NCI-H146 treated with DMSO at 0.1 percent for 48 hours (cell line): ENCODE results near the gene MACROD2.

Source experiments
- DNase-seq: peaks from one replicate; lab custom pipeline; 2025; ENCODE audit not compliant: unreplicated experiment; lab: John Stamatoyannopoulos, UW

The MACROD2 gene

DNA sequence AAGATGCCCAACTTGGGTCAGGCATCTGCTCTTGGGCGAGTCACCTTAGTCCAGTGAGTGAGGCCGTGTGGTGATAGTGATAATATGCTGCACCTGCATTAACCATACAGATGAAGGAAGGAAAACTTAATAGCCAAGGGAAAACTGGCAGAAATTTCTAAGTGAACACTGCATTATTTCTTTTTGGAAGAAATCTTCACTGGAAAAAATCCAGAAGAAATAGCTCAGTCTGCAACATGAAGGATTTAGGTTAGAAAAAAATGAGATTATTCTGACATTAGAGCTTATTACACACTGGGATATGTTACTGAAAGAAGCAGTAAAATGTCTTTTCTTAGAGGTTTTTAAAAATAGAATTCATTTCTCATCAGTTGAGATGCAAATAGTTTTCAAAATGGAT is 1630.7 kb downstream of the MACROD2 start:
- no peak for DNase-seq

DNA sequence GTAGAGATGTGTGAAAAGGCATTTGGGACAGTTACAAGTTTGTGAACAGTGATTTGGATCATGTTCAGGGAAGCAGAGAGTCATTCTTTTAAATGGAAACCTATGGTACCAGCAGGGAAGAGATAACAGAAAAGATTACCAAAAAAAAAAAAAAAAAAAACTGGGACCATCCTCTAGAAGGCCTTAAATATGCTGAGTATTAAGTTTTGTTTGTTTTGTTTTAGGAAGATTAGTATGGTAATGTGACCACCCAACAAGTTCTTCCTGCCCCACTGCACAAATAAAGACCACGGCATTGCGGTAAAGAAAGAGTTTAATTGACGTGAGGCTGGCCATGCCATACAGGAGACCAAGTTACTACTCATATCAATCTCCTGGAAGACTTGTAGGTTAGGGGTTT is 1631.8 kb downstream of the MACROD2 start:
- DNase-seq, result no peak

DNA sequence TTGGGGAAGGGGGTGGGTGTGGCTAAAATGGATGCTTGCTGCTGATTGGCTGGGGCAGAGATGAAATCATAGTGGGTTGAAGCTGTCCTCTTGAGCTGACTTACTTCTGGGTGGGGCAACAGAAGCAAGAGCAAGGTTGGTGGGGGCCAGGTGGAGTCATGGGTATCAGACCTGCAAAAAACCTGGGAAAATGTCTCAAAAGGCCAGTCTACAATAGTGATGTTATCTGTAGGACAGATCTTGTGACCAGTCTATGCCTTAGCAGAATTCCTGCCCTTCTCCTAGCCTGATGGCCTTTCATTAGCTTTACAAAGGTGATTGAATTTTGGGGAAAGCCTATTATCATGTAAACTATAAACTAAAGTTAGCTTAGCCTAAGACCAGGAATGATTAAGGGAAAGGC is 1632.2 kb downstream of the MACROD2 start:
- no peak for DNase-seq

DNA sequence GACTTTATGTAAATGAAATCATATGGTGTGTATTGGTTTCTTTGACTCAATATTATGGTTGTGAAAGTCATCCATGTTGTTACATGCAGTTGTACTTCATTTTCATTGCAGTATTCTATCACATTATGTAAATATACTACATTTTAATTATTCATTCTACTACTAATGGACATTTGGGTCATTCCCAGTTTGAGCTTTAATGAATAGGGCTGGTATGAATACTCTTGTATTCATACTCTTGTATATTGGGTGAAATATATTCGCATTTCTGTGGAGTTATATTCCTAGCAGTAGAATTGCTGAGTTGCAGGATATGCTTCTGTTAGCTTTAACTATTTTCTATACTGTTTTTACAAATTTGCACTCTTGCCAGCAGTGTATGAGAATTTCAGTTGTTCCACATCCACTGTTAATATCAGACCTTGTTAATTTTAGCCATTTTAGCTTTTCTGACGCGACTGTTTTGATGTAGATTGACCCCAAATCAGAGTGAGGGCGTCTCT is 1633.6 kb downstream of the MACROD2 start:
- no peak for DNase-seq

DNA sequence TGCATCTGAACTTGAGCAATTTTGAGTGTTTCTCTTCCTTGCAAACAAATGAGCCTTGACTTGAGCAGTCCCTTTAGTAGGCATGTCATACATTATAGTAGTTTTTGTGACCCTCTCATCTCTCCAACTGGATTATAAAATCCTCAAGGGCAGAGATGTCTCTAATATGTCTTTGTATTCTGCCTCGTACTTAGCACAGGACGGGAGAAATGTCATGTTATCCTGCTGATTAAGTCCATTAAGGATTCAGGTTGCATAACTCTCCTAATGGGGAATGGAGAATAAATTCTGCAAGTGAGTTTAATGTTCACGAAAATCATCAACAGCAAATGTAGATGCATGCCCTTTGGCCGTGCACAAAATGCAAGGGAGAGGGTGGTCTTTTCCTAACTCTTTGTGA is 1635.0 kb downstream of the MACROD2 start:
- no peak for DNase-seq

DNA sequence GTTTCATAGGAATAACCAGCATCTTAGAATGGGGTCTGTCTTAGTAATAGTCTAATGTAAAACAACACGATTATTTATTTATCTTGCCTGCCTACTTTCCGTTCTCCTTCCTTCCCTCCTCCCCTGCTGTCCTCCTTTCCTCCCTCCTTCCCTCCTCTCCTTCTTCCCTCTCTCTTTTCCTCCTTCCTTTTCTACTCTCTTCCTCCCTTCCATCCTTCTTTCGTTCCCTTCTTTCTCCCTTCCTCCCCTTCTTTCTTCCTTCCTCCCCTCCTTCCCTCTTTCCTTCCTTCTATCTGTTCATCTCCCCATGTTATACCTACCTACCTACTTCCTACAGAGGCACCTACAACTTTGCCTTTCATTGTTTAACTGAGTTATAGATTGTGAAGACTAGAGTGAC is 1637.4 kb downstream of the MACROD2 start:
- DNase-seq, result no peak

DNA sequence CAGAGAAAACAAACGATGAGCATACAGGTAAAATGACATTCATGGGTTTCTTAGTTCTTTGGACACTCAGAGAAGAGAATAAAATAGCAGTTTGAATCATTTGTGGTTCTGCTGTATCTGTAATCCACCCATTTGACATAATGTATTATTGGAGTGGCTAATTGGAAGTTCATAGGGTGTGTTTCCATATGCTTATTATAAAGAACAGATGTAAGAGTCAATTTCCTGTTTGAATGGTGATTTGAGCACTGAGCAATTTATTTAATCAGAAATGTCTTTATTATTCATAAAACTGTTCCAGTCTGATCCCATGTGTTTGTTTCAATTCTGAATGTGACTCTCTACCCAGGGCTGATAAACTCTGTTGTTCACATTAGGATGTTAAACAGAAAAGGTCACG is 1638.8 kb downstream of the MACROD2 start:
- DNase-seq, result no peak

DNA sequence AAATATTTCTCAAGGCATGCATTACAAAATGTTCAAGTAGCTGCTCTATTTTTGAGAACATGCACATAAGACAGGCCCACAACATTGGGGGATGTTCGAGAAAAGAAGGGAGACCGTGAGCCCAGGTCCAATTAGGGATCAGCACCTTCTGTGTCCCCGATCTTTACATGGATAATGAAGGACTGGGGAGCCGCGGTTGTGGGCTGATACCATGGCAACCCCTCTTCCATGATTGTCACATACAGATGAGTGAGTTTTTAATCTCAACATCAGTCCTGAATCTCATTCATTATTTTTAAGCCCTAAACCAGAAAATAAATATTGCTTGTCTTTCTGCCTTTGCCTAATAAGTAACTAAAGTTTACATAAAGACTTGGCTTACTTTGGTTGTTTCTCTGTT is 1642.2 kb downstream of the MACROD2 start:
- DNase-seq, result no peak

DNA sequence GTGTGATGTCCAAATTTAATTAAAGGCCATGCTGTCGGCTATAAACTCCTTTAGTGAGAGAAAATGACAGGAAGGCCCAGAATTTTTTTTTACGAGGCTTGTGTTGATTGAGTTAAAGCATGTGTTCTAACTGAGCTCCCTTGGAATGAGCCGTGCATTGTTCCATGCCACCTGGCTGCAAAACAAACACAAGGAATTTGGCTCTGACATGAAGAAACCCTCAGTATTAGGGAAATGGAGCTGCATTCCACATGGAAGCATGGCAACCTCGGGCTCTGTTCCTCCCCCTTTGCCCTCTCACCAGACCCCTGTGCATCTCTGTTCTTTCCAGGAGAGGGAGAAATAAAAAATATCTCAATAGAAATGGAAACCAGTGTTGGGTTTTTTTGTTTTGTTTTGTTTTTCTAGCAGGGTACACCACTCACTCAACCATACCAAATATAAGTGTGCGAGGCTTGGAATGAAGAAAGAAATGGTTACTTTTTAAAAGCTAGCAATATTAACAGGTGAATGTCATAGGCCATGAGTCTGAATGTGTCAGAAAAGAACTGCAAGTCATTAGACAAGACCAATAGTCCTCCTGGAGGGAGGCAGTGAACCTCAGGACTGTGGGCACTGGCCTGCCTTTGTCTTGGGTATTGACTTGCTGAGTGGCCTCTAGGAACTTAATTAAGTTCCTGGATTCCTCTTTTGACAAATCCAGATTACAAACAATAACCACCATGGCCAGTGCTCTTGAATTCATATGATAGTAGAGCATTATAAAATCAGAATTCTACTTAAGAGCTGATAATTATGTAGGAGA is 1642.8 kb downstream of the MACROD2 start:
- DNase-seq, result no peak

DNA sequence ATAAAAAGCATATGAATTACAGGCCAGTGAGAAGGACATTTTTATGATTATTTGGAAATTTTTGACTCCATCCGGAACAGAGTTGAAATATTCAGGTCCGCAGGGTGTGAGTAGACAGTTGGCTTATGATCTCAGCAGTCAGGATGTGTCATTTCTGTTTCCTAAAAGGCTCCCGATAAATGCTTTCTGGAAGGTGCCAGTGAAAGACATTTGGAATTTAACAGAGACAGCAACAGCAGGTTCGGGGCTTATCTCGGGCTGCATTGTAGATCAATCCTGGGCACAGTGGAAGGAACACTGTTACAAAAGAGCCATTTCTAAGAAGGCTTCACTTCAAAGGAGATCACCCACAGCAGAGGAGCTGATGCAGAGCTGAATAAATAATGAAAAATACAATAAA is 1643.5 kb downstream of the MACROD2 start:
- DNase-seq, result no peak

DNA sequence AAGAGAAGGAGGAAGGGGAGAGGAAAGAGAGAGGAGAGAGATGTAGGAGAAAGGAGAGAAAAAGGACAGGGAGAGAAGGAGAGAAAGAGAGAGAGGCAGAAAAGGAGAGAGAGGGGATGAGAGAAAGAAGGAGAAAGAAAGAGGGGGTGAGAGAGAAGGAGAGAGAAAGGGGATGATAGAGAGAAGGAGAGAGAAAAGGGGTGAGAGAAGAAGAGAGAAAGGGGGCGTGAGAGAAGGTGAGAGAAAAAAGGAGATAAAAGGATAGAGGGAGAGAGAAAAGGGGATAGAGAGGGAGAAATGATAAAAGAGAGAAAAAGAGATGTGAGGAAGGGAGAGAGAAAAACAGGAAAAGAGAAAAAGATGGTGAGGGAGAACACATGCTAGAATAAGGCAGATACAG is 1644.5 kb downstream of the MACROD2 start:
- DNase-seq, result no peak

DNA sequence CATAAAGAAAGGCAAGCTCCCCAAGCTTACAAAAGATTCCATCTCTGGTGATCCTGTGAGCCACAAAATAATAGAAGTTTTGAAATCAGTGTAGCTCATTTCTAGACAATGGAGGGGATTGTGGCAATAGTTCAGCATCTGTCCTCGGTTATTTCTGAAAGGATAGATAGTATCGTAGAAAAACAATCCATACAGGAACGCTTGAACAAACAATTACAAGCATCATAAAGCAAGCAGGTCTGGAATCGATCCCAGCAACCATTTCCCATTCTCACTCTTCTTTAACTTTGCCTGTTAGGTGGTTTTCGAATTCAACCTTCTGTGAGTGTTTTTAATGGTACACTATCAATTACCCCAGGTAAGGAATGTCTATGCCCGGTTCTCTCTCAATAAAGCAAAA is 1646.8 kb downstream of the MACROD2 start:
- DNase-seq, result no peak

DNA sequence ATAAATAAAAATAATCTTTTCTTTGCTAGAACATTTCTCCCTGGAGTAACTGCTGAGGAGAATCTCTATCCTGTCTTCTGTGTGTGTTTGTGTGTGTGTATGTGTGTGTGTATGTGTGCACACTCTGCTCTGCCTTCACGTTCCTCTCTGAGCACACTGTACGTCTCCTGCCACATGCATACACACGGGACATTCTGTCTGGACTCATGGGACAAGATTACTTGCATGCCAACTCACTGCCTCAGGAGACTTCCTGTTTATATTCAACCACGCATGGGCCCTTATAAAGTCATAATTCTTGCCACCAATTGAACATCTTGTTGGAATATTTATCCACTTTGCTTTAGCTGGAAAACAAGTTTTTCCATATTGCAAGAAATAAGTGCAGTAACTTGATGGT is 1647.4 kb downstream of the MACROD2 start:
- DNase-seq, result no peak

DNA sequence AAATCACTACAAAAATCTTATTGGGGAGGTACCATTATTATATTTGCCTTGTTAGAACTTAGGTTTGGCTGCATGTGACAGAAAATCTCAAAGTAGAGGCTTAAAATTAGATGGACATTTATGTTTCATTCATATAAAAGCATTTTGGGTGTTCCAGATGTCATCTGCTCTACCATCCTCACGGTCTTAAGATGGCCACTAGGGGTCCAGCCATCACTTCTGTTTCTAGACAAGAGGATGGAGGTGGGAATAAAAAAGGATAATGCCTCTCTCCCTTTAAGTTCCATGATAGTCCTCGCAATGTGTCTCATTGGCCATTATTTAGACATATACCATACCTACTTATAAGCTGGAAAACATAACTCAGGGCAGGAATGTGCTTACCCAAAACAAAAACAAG is 1648.4 kb downstream of the MACROD2 start:
- DNase-seq, result no peak

DNA sequence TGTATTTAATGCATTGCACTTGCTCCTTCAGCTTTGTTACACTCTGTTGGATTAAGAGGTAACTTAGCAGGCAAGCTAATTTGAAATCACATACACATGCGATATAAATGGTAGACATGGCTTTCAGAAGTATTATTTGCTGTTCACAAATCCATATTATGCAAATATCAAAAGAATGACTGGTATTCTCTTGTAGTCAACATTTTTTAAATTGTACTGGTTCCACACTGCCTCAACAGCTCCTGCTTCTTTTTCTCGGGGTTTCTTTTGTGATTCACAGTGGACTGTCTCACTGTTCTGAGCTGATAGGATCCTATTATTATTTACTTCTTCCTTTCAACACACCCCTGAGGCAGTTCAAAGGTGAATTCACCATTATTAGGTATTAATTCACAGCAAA is 1650.5 kb downstream of the MACROD2 start:
- no peak for DNase-seq

DNA sequence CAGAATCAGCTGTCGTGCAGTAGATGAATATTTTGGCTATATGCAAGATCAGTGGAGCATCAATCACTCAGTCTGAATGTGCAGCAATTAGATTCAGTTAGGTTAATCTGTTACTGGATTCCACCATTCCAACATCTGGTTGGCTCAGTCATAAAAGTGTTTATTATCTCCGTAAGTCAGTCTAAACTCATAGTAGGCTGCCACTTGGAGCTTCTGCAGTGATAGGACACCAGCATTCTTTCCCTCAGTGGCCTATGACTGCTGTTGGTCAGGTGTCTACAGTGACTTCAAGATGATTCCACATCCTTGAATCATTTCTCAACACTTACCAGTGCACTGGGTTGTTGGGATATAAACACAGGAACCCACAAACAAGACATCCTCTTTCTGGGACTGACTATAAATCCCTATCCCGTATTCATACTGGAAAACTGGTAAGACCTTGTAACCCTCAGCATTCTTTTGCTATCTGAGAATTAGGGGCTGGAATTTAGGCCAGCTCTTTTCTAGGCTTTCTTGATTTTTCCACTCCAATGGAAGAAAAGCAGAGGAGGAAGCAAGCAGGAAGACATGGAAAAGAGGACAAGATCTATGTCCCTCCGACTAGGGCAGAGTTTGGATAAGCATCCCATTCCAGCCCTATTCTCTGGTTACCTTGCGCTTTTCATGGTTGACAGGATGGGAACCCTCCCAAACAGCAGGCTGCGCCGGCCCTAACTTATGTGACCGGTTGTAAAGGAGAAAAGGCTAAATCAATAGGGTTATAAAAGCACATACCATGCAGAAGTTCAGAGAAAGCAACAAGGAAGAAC is 1658.3 kb downstream of the MACROD2 start:
- DNase-seq, result no peak

DNA sequence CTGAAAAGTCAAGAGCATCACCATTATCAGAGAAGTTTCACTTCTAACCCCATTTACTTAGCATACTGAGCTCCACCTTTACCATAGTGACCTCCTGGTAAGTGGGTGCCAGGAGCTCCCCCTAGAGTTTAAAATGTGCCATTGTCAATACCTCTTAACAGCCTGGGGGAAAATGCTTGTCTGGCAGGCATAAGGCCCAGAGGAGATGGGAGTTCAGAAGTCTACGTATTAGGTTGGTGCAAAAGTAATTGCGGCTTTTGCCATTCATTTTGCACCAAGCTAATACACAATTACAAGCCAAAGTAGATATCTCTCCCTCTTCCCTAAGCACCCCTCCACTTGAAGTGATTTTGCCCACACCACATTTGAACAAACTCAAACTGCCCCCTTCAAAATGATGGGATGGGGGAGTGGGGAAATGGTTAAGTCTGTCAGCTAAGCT is 1658.9 kb downstream of the MACROD2 start:
- peak; percentile 57 for DNase-seq

DNA sequence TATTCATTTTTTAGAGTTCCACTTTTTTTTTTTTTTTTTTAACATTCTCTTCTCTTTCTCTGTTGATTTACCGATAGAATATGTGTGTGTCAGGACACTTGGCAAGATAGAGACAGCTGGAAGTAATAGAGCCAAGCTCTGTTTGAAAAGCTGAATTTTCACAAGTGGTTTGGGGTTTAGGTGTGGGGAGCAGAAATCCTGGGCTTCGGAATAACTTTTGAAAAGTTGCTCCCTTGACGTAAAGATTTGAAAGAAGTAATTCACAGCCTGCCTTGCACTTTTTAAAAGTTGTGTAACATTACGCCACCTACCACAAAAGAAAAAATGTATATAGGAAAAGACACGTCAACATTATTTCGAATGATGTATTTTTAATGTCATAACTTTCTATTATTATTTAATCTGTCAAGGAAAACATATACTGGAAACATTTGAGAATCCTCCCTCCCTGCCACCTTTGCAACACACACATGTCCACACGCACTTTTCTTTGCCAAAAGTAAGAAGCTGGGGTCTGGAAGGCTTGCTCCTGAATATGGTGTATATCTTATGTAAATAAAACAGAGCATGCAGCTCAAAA is 1660.1 kb downstream of the MACROD2 start:
- no peak for DNase-seq

DNA sequence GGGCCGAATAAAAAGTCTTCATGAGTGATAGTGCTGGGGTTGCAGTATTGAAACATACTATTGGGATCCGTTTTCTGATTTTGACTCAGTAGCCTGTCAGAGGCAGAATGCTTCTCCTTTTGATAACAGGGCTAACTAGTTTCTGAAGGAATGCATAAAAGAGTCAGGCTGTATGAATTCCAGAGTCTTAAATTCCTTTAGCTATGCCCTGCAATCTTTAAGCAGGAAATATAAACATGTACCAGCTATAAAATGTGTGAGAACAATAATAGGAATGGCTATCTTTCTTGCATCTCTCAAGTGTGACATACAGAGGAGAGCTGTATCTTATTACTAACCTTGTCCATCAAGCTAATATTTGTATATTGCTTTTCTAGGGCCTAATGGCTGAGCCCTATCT is 1660.8 kb downstream of the MACROD2 start:
- no peak for DNase-seq

DNA sequence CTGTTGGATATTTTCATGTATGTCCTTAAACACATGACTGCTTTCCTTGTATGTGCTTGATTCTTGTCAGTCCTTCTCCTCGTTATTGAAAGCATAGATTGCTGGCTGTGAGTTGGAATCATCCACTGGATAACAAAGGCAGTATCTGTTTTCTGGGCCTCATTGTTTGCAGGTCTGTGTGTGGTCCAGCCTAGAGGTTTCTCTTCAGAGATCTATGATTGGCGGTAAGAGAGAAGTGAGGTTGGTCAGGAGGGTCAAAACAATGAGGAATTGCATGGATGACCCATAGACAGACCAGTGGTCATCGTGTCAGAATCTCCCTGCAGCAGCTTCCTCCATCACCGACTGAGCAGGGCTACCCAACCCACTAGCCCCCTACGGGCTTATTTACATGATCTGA is 1663.0 kb downstream of the MACROD2 start:
- DNase-seq, result no peak

DNA sequence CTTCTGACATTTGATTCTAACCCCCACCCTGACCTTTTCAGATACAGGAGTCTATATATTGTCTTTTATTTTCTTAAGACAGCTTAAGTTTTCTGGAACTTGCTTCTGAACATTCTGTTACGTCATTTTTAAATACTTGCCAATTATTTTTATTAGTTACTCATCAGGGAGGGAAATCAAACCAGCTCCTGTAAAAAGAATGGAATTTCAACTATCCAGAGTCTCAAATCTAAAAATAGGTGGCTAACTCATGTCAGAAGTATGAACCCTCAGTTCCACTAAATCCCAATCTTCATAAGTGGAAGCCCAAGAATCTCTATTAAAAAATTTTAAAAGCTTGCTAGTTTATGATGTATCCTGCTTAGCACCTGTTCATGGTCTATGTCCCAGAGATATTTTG is 1677.9 kb downstream of the MACROD2 start:
- DNase-seq, result no peak
